CD4-positive, alpha-beta T cell treated with Interleukin-2 at 100 ng/mL for 4 hours (primary cell): ENCODE data around the gene SCN1B.

Experiments used
- DNase-seq: peaks from one replicate; pipeline ENCODE4 v3.0.0-alpha.2; 2020; ENCODE audit warnings: low spot score

Gene SCN1B

GRCh38 chr19:35053667-35054293, 23.5 kb downstream of the SCN1B start:
- no peak for DNase-seq

- no peak for DNase-seq
These were observed 24.4 kb downstream of the SCN1B start for GRCh38 chr19:35054626-35055025.

- no peak for DNase-seq
These were observed 25.5 kb downstream of the SCN1B start for GRCh38 chr19:35055715-35056179.

- no peak for DNase-seq
These were observed 26.3 kb downstream of the SCN1B start for GRCh38 chr19:35056513-35057063.

GRCh38 chr19:35058370-35058769, 28.1 kb downstream of the SCN1B start:
- DNase-seq: no peak

GRCh38 chr19:35059006-35059798, 28.9 kb downstream of the SCN1B start:
- DNase-seq: no peak

GRCh38 chr19:35059799-35060091, 29.5 kb downstream of the SCN1B start:
- no peak for DNase-seq

GRCh38 chr19:35060160-35060855, 30.0 kb downstream of the SCN1B start:
- no peak for DNase-seq

GRCh38 chr19:35061583-35062373, 31.5 kb downstream of the SCN1B start:
- no peak for DNase-seq

- no peak for DNase-seq
These were observed 32.7 kb downstream of the SCN1B start for GRCh38 chr19:35062942-35063341.

GRCh38 chr19:35063940-35064818, 33.9 kb downstream of the SCN1B start:
- no peak for DNase-seq

- no peak for DNase-seq
These were observed 35.3 kb downstream of the SCN1B start for GRCh38 chr19:35065574-35065973.

- no peak for DNase-seq
These were observed 35.9 kb downstream of the SCN1B start for GRCh38 chr19:35066121-35066520.

- DNase-seq: peak; percentile 87
These were observed 36.7 kb downstream of the SCN1B start for GRCh38 chr19:35066691-35067563.

GRCh38 chr19:35068941-35069634, 38.8 kb downstream of the SCN1B start:
- DNase-seq: no peak

- no peak for DNase-seq
These were observed 39.4 kb downstream of the SCN1B start for GRCh38 chr19:35069696-35070095.

GRCh38 chr19:35070471-35070870, 40.2 kb downstream of the SCN1B start:
- no peak for DNase-seq

- DNase-seq: no peak
These were observed 43.2 kb downstream of the SCN1B start for GRCh38 chr19:35073516-35073915.

- no peak for DNase-seq
These were observed 43.7 kb downstream of the SCN1B start for GRCh38 chr19:35073941-35074340.
